ENCODE measurements around the gene MBTD1.
"Not testable (repeated sequence)": the region's sequence is repeated elsewhere in the genome, so short reads cannot be mapped to it uniquely, and the experiment has no call there.

MBTD1 gene

GRCh38 chr17:51251010-51251409 is 8.8 kb downstream of the MBTD1 start:
- DNase-seq, result no peak

GRCh38 chr17:51250314-51250840 is 9.5 kb downstream of the MBTD1 start:
- DNase-seq, result no peak

GRCh38 chr17:51245535-51245934 is 14.3 kb downstream of the MBTD1 start:
- DNase-seq, result no peak

GRCh38 chr17:51244041-51244440 is 15.8 kb downstream of the MBTD1 start:
- DNase-seq, result no peak

GRCh38 chr17:51240275-51240674 is 19.6 kb downstream of the MBTD1 start:
- DNase-seq, result no peak

GRCh38 chr17:51238255-51238887 is 21.5 kb downstream of the MBTD1 start:
- no peak for DNase-seq

- no peak for DNase-seq
Observed at GRCh38 chr17:51234162-51234561, 25.7 kb downstream of the MBTD1 start.

- no peak for DNase-seq
Observed at GRCh38 chr17:51231999-51232398, 27.9 kb downstream of the MBTD1 start.

GRCh38 chr17:51230306-51230705 is 29.5 kb downstream of the MBTD1 start:
- no peak for DNase-seq

- DNase-seq, result no peak
Observed at GRCh38 chr17:51229889-51230288, 30.0 kb downstream of the MBTD1 start.

GRCh38 chr17:51228161-51228560 is 31.7 kb downstream of the MBTD1 start:
- no peak for DNase-seq

- not testable (repeated sequence) for DNase-seq
Observed at GRCh38 chr17:51225523-51225922, 34.3 kb downstream of the MBTD1 start.

- DNase-seq, result no peak
Observed at GRCh38 chr17:51224402-51225262, 35.2 kb downstream of the MBTD1 start.

- DNase-seq, result no peak
Observed at GRCh38 chr17:51221322-51221721, 38.5 kb downstream of the MBTD1 start.

GRCh38 chr17:51217946-51218345 is 41.9 kb downstream of the MBTD1 start:
- no peak for DNase-seq

GRCh38 chr17:51214920-51215319 is 44.9 kb downstream of the MBTD1 start:
- no peak for DNase-seq

- DNase-seq, result no peak
Observed at GRCh38 chr17:51203838-51204237, 56.0 kb downstream of the MBTD1 start.

- no peak for DNase-seq
Observed at GRCh38 chr17:51200846-51201245, 59.0 kb downstream of the MBTD1 start.

- DNase-seq, result no peak
Observed at GRCh38 chr17:51200295-51200694, 59.6 kb downstream of the MBTD1 start.

GRCh38 chr17:51197754-51198153 is 62.1 kb downstream of the MBTD1 start:
- no peak for DNase-seq

GRCh38 chr17:51191895-51192294 is 68.0 kb downstream of the MBTD1 start:
- DNase-seq, result no peak

GRCh38 chr17:51189628-51190027 is 70.2 kb downstream of the MBTD1 start:
- DNase-seq, result no peak

GRCh38 chr17:51189162-51189561 is 70.7 kb downstream of the MBTD1 start:
- DNase-seq, result no peak

- DNase-seq, result no peak
Observed at GRCh38 chr17:51188271-51188833, 71.5 kb downstream of the MBTD1 start.

Measured in SW 1271 (cell line).